Gastrocnemius medialis (tissue), 4 donors: Measurements from ENCODE around the gene IGSF9B.

Experiments used
- CTCF ChIP-seq, 5 experiments: fragments of 450-650 bp in 3 of 5; fragments of 200-600 bp in 2 of 5; sonication (generic) in 2 of 5; IDR thresholded peaks in 4 of 5; conservative IDR thresholded peaks in 1 of 5; 1 replicate in 4 of 5; 2 replicates in 1 of 5; pipeline ENCODE4 v1.5.1; 2016 to 2019; ENCODE audit warnings: antibody characterized with exemption in 5 of 5, mild to moderate bottlenecking in 3 of 5, moderate library complexity in 3 of 5
- POLR2A ChIP-seq, 2 donors: fragments of 450-650 bp; IDR thresholded peaks; one replicate each; pipeline ENCODE4 v1.6.1; 2017; ENCODE audit warnings: antibody characterized with exemption in 2 of 2, mild to moderate bottlenecking in 2 of 2, moderate library complexity in 2 of 2

GRCh38 chr11:133948711-133949110 lies 8.1 kb downstream of the IGSF9B start:
- TF ChIP-seq CTCF (IDR thresholded peaks at IDR 0.05 in 4 of 5, conservative IDR thresholded peaks at IDR 0.05 in 1 of 5) = no peak
- no peak for TF ChIP-seq POLR2A (IDR thresholded peaks at IDR 0.05)
